Omental fat pad (tissue), 4 donors: ENCODE data around the gene GAMT. TPM values are rescaled to one million over a fixed set of nuclear protein-coding genes. Genes with fewer than 3 reads are reported as not detected.

Source experiments
- ATAC-seq: fragments of 150-250 bp; one replicate; pipeline ENCODE4 v1.9.1; 2016; ENCODE audit warnings: mild to moderate bottlenecking, moderate library complexity; ENCODE audit not compliant: low FRiP score
- DNase-seq: peaks from one replicate; pipeline ENCODE4 v3.0.0-alpha.2; 2019; ENCODE audit warnings: low spot score
- CTCF ChIP-seq, 3 donors: fragments of 450-650 bp; IDR thresholded peaks; one replicate each; pipeline ENCODE4 v1.5.1; 2016 to 2017; ENCODE audit warnings: antibody characterized with exemption in 3 of 3, mild to moderate bottlenecking in 3 of 3, moderate library complexity in 2 of 3
- total RNA-seq, 4 donors: library from RNA; depleted of rRNA; stranded (reverse); fragments of >200 nt; gene quantifications; one replicate each; pipeline ENCODE4 v1.1.0, GENCODE V29; 2016

The GAMT gene
- total RNA-seq, 4 donors from 2014 or later, result 10.8 to 16.2 (median 13.7) TPM

GRCh38 chr19:1354970-1355567 lies 46.3 kb downstream of the GAMT start:
- peak; percentile 52 for ATAC-seq
- TF ChIP-seq CTCF (IDR thresholded peaks at IDR 0.05), result no peak
- DNase-seq, result no peak

- no peak for TF ChIP-seq CTCF (IDR thresholded peaks at IDR 0.05)
- DNase-seq (no peak), ATAC-seq (no peak)
Observed at GRCh38 chr19:1353144-1353543, 48.2 kb downstream of the GAMT start.

GRCh38 chr19:1351381-1351851 lies 49.9 kb downstream of the GAMT start:
- TF ChIP-seq CTCF (IDR thresholded peaks at IDR 0.05), result no peak
- no peak for ATAC-seq
- DNase-seq, result no peak

GRCh38 chr19:1350867-1351266 lies 50.5 kb downstream of the GAMT start:
- TF ChIP-seq CTCF (IDR thresholded peaks at IDR 0.05), result no peak
- no peak for DNase-seq
- ATAC-seq, result no peak

- no peak for DNase-seq
Observed at GRCh38 chr19:1349211-1349610, 52.1 kb downstream of the GAMT start.

More at GRCh38 chr19:1349211-1349610, 52.1 kb downstream of the GAMT start:
- TF ChIP-seq CTCF (IDR thresholded peaks at IDR 0.05), result no peak
- ATAC-seq, result no peak

Other genes starting within 250 kb of the GAMT start
- 100 to 1,000 TPM in 1 of 4 donors, 10 to 100 TPM in 3; 33.1 to 208 (median 61.9) TPM for gene SBNO2, start 227.3 kb downstream of the GAMT start, total RNA-seq
- gene STK11, start 195.8 kb downstream of the GAMT start, total RNA-seq, result 10 to 100 TPM; 38.0 to 48.4 (median 44.2) TPM
- 10 to 100 TPM in 1 of 4 donors, 1 to 10 TPM in 1, under 1 TPM in 1, not detected in 1; 0.63 to 19.6 (median 2.2) TPM for gene CBARP, start 163.5 kb downstream of the GAMT start, total RNA-seq
- 10 to 100 TPM; 46.4 to 76.0 (median 60.2) TPM for gene ATP5F1D, start 159.8 kb downstream of the GAMT start, total RNA-seq
- gene MIDN, start 153.0 kb downstream of the GAMT start, total RNA-seq, result 10 to 100 TPM; 24.5 to 68.6 (median 44.1) TPM
- 100 to 1,000 TPM; 292 to 484 (median 372) TPM for gene CIRBP, start 132.2 kb downstream of the GAMT start, total RNA-seq
- gene FAM174C, start 126.0 kb downstream of the GAMT start, total RNA-seq, result 10 to 100 TPM; 47.2 to 69.1 (median 59.3) TPM
- gene EFNA2, start 115.7 kb downstream of the GAMT start, total RNA-seq, result not detected
- gene NDUFS7, start 17.6 kb downstream of the GAMT start, total RNA-seq, result 100 to 1,000 TPM in 3 of 4 donors, 10 to 100 TPM in 1; 80.3 to 121 (median 114) TPM
- gene DAZAP1, start 6.0 kb upstream of the GAMT start, total RNA-seq, result 10 to 100 TPM; 47.3 to 55.7 (median 51.1) TPM
- gene RPS15, start 36.9 kb upstream of the GAMT start, total RNA-seq, result 1,000 to 10,000 TPM; 2,522 to 3,708 (median 2,994) TPM
- under 1 TPM in 2 of 4 donors, not detected in 2; 0.12 to 0.19 TPM for gene APC2, start 48.6 kb upstream of the GAMT start, total RNA-seq
- gene C19orf25, start 77.7 kb upstream of the GAMT start, total RNA-seq, result 10 to 100 TPM; 17.6 to 26.2 (median 20.6) TPM
- 1 to 10 TPM; 1.4 to 2.4 (median 2.2) TPM for gene PCSK4, start 88.8 kb upstream of the GAMT start, total RNA-seq
- 1 to 10 TPM; 1.6 to 4.5 (median 2.8) TPM for gene REEP6, start 89.6 kb upstream of the GAMT start, total RNA-seq
- gene ADAMTSL5, start 111.5 kb upstream of the GAMT start, total RNA-seq, result 1 to 10 TPM in 2 of 4 donors, under 1 TPM in 2; 0.60 to 4.3 (median 0.89) TPM
- gene PLK5, start 122.5 kb upstream of the GAMT start, total RNA-seq, result not detected
- gene MEX3D, start 166.8 kb upstream of the GAMT start, total RNA-seq, result 10 to 100 TPM in 1 of 4 donors, 1 to 10 TPM in 3; 3.3 to 10.2 (median 7.7) TPM
- 100 to 1,000 TPM in 1 of 4 donors, 10 to 100 TPM in 3; 71.1 to 100 (median 78.3) TPM for gene MBD3, start 191.3 kb upstream of the GAMT start, total RNA-seq
- 10 to 100 TPM; 56.6 to 83.2 (median 64.6) TPM for gene UQCR11, start 203.9 kb upstream of the GAMT start, total RNA-seq